ENCODE data around the gene KLHL2. TPM values are rescaled to one million over a fixed set of nuclear protein-coding genes. Genes with fewer than 3 reads are reported as not detected.

The KLHL2 gene
- polyA plus RNA-seq, 3 donors, result 6.9 to 22.6 (median 11.1) TPM

DNA sequence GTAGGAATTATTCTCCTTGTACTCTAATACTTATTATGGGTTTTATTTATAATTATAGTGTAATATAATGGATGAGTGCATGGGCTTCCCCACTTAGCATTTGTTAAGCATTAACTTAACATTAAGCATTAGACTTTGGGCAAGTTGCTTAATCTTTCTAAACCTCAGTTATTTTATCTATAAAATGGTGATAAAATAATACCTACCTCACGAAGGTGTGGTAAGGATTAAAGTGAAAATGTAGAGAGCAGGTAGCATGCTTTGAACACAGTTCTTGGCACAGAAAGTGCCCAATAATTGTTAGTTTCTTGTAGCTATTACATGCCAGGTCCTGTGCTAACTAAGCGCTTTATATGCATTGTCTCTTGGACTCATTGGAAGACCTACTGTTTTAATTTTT is 122.7 kb downstream of the KLHL2 start:
- 100% methylated on average over 1 of the region's 2 CpGs for WGBS (ENCODE audit: insufficient coverage)
- Histone ChIP-seq H2AFZ (ENCODE audit: insufficient read depth, low read depth, low read length, poor library complexity, severe bottlenecking) (no peak overlapping the region), H3K4me1 (ENCODE audit: control insufficient read depth in 1 of 2, insufficient read depth in 2 of 2, low read length in 2 of 2) (peaks cover 24 to 27% of the 10 kb centered on the region in 2 donors), H3K4me2 (replicated peaks; ENCODE audit: extremely low read depth, low read length, poor library complexity, severe bottlenecking) (no peak overlapping the region), H3K36me3 (replicated peaks in 1 of 2; ENCODE audit: control insufficient read depth in 1 of 2, insufficient read depth in 2 of 2, low read length in 2 of 2) (peaks cover 10 to 24% of the 10 kb centered on the region in 2 donors), H3K27ac (ENCODE audit: low read depth in 1 of 2, low read length in 2 of 2) (no peak overlapping the region), H3K4me3 (replicated peaks in 1 of 3; ENCODE audit: low read depth in 2 of 3, low read length in 3 of 3) (no peak overlapping the region), H3K79me2 (ENCODE audit: insufficient read depth, low read length) (peaks cover 60% of the 10 kb centered on the region), H4K20me1 (ENCODE audit: insufficient read depth, low read length) (no peaks in the 10 kb centered on the region), H3K9me3 (replicated peaks in 1 of 2; ENCODE audit: control insufficient read depth in 1 of 2, insufficient read depth in 1 of 2, low read length in 2 of 2) (no peaks in the 10 kb centered on the region), H3K9ac (ENCODE audit: insufficient read depth, low read length, poor library complexity, severe bottlenecking) (no peak overlapping the region), H3K27me3 (ENCODE audit: control insufficient read depth in 2 of 2, insufficient read depth in 2 of 2, low read length in 2 of 2) (no peaks in the 10 kb centered on the region)
- intact Hi-C loops (cut with micrococcal nuclease), result no loop called here
- Mint-ChIP-seq H3K36me3 (peaks cover 22 to 26% of the 10 kb centered on the region in 2 donors), H3K9me3 (no peaks in the 10 kb centered on the region), H3K4me1 (peaks cover 33% of the 10 kb centered on the region), H3K27ac (no peak overlapping the region), H3K27me3 (ENCODE audit: low read depth in 3 of 3) (no peaks in the 10 kb centered on the region), H3K4me3 (no peak overlapping the region)
- TF ChIP-seq, protein P1, sequence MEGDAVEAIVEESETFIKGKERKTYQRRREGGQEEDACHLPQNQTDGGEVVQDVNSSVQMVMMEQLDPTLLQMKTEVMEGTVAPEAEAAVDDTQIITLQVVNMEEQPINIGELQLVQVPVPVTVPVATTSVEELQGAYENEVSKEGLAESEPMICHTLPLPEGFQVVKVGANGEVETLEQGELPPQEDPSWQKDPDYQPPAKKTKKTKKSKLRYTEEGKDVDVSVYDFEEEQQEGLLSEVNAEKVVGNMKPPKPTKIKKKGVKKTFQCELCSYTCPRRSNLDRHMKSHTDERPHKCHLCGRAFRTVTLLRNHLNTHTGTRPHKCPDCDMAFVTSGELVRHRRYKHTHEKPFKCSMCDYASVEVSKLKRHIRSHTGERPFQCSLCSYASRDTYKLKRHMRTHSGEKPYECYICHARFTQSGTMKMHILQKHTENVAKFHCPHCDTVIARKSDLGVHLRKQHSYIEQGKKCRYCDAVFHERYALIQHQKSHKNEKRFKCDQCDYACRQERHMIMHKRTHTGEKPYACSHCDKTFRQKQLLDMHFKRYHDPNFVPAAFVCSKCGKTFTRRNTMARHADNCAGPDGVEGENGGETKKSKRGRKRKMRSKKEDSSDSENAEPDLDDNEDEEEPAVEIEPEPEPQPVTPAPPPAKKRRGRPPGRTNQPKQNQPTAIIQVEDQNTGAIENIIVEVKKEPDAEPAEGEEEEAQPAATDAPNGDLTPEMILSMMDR (IDR thresholded peaks at IDR 0.05), result no peak
- DNase-seq, result no peak

DNA sequence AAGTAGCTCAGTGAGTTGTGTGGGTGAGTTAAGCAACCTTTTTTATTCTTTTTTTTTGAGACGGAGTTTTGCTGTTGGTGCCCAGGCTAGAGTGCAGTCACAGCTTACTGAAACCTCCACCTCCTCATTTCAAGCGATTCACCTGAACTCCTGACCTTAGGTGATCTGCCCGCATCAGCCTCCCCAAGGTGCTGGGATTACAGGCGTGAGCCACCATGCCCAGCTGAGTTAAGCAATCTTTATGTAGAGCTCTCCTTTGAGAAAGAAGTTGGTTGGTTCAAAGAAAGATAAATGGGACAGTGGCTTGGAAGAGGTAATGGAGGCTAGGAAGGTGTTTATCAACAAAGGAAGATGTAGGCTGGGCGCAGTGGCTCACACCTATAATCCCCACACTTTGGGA is 123.3 kb downstream of the KLHL2 start:
- H4K20me1 ChIP-seq (ENCODE audit: insufficient read depth, low read length), result no peaks in the 10 kb centered on the region
- no peak overlapping the region for H3K4me2 ChIP-seq (replicated peaks; ENCODE audit: extremely low read depth, low read length, poor library complexity, severe bottlenecking)
- no CpG with 5 or more reads among the region's 5 CpGs for WGBS (ENCODE audit: insufficient coverage)
- peaks cover 10 to 30% of the 10 kb centered on the region in 2 donors for H3K36me3 ChIP-seq (replicated peaks in 1 of 2; ENCODE audit: control insufficient read depth in 1 of 2, insufficient read depth in 2 of 2, low read length in 2 of 2)
- no peak overlapping the region for H3K4me3 ChIP-seq (replicated peaks in 1 of 3; ENCODE audit: low read depth in 2 of 3, low read length in 3 of 3)
- intact Hi-C loops (cut with micrococcal nuclease), result no loop called here
- Mint-ChIP-seq H3K4me3 (no peak overlapping the region), H3K27me3 (ENCODE audit: low read depth in 3 of 3) (no peaks in the 10 kb centered on the region), H3K4me1 (peaks cover 28% of the 10 kb centered on the region), H3K27ac (peak overlapping the region in 4 of 7 donors; percentile 10 to 46 (median 28)), H3K9me3 (no peaks in the 10 kb centered on the region), H3K36me3 (peaks cover 26 to 28% of the 10 kb centered on the region in 2 donors)
- no peak overlapping the region for H2AFZ ChIP-seq (ENCODE audit: insufficient read depth, low read depth, low read length, poor library complexity, severe bottlenecking)
- TF ChIP-seq, protein P1 (IDR thresholded peaks at IDR 0.05), result no peak
- no peak overlapping the region for H3K9ac ChIP-seq (ENCODE audit: insufficient read depth, low read length, poor library complexity, severe bottlenecking)
- H3K4me1 ChIP-seq (ENCODE audit: control insufficient read depth in 1 of 2, insufficient read depth in 2 of 2, low read length in 2 of 2), result peaks cover 22% of the 10 kb centered on the region in 2 donors
- H3K27ac ChIP-seq (ENCODE audit: low read depth in 1 of 2, low read length in 2 of 2), result no peak overlapping the region
- H3K9me3 ChIP-seq (replicated peaks in 1 of 2; ENCODE audit: control insufficient read depth in 1 of 2, insufficient read depth in 1 of 2, low read length in 2 of 2), result no peaks in the 10 kb centered on the region
- H3K27me3 ChIP-seq (ENCODE audit: control insufficient read depth in 2 of 2, insufficient read depth in 2 of 2, low read length in 2 of 2), result no peaks in the 10 kb centered on the region
- peaks cover 60% of the 10 kb centered on the region for H3K79me2 ChIP-seq (ENCODE audit: insufficient read depth, low read length)
- no peak for DNase-seq
